ENCODE results near the gene TCF4.

Gene TCF4

GRCh38 chr18:55372209-55372608, 215.8 kb downstream of the TCF4 start:
- Histone ChIP-seq H3K27me3 (ENCODE audit: insufficient read depth, low read length) (no peaks in the 10 kb centered on the region), H3K36me3 (ENCODE audit: insufficient read depth, low read length) (no peaks in the 10 kb centered on the region), H2AFZ (ENCODE audit: low read length, unreplicated experiment) (no peak overlapping the region), H3K4me1 (ENCODE audit: control insufficient read depth, insufficient read depth, low read length, unreplicated experiment) (no peaks in the 10 kb centered on the region), H3K27ac (ENCODE audit: low read depth, low read length) (no peak overlapping the region), H3K4me3 (ENCODE audit: low read depth, low read length) (no peak overlapping the region), H3K79me2 (ENCODE audit: control insufficient read depth, insufficient read depth, low read length, unreplicated experiment) (peaks cover 14% of the 10 kb centered on the region)

GRCh38 chr18:55370936-55371335, 217.1 kb downstream of the TCF4 start:
- Histone ChIP-seq H3K27ac (ENCODE audit: low read depth, low read length) (no peak overlapping the region), H3K79me2 (ENCODE audit: control insufficient read depth, insufficient read depth, low read length, unreplicated experiment) (peaks cover 14% of the 10 kb centered on the region)

GRCh38 chr18:55369346-55369745, 218.6 kb downstream of the TCF4 start:
- Histone ChIP-seq H2AFZ (ENCODE audit: low read length, unreplicated experiment) (no peak overlapping the region), H3K36me3 (ENCODE audit: insufficient read depth, low read length) (no peaks in the 10 kb centered on the region), H3K4me1 (ENCODE audit: control insufficient read depth, insufficient read depth, low read length, unreplicated experiment) (no peaks in the 10 kb centered on the region), H3K4me3 (ENCODE audit: low read depth, low read length) (no peak overlapping the region), H3K27ac (ENCODE audit: low read depth, low read length) (no peak overlapping the region), H3K79me2 (ENCODE audit: control insufficient read depth, insufficient read depth, low read length, unreplicated experiment) (peaks cover 14% of the 10 kb centered on the region), H3K27me3 (ENCODE audit: insufficient read depth, low read length) (no peaks in the 10 kb centered on the region)

More at GRCh38 chr18:55370936-55371335, 217.1 kb downstream of the TCF4 start:
- no peak overlapping the region for H3K4me3 ChIP-seq (ENCODE audit: low read depth, low read length)
- H3K4me1 ChIP-seq (ENCODE audit: control insufficient read depth, insufficient read depth, low read length, unreplicated experiment) = no peaks in the 10 kb centered on the region
- H3K27me3 ChIP-seq (ENCODE audit: insufficient read depth, low read length) = no peaks in the 10 kb centered on the region
- no peaks in the 10 kb centered on the region for H3K36me3 ChIP-seq (ENCODE audit: insufficient read depth, low read length)
- no peak overlapping the region for H2AFZ ChIP-seq (ENCODE audit: low read length, unreplicated experiment)

- Histone ChIP-seq H2AFZ (ENCODE audit: low read length, unreplicated experiment) (no peak overlapping the region), H3K79me2 (ENCODE audit: control insufficient read depth, insufficient read depth, low read length, unreplicated experiment) (peaks cover 13% of the 10 kb centered on the region), H3K4me1 (ENCODE audit: control insufficient read depth, insufficient read depth, low read length, unreplicated experiment) (no peaks in the 10 kb centered on the region), H3K36me3 (ENCODE audit: insufficient read depth, low read length) (no peaks in the 10 kb centered on the region), H3K27ac (ENCODE audit: low read depth, low read length) (no peak overlapping the region), H3K27me3 (ENCODE audit: insufficient read depth, low read length) (no peaks in the 10 kb centered on the region), H3K4me3 (ENCODE audit: low read depth, low read length) (no peak overlapping the region)
These were observed 222.7 kb downstream of the TCF4 start for GRCh38 chr18:55365342-55365741.

- H2AFZ ChIP-seq (ENCODE audit: low read length, unreplicated experiment) = no peak overlapping the region
- H3K27ac ChIP-seq (ENCODE audit: low read depth, low read length) = no peak overlapping the region
- H3K36me3 ChIP-seq (ENCODE audit: insufficient read depth, low read length) = no peaks in the 10 kb centered on the region
- H3K4me1 ChIP-seq (ENCODE audit: control insufficient read depth, insufficient read depth, low read length, unreplicated experiment) = no peaks in the 10 kb centered on the region
- no peak overlapping the region for H3K4me3 ChIP-seq (ENCODE audit: low read depth, low read length)
- peaks cover 5% of the 10 kb centered on the region for H3K79me2 ChIP-seq (ENCODE audit: control insufficient read depth, insufficient read depth, low read length, unreplicated experiment)
- no peaks in the 10 kb centered on the region for H3K27me3 ChIP-seq (ENCODE audit: insufficient read depth, low read length)
These were observed 225.7 kb downstream of the TCF4 start for GRCh38 chr18:55362303-55362702.

GRCh38 chr18:55361492-55362250, 226.3 kb downstream of the TCF4 start:
- H3K36me3 ChIP-seq (ENCODE audit: insufficient read depth, low read length) = no peaks in the 10 kb centered on the region
- H3K4me3 ChIP-seq (ENCODE audit: low read depth, low read length) = no peak overlapping the region
- H3K79me2 ChIP-seq (ENCODE audit: control insufficient read depth, insufficient read depth, low read length, unreplicated experiment) = peaks cover 3% of the 10 kb centered on the region
- no peak overlapping the region for H2AFZ ChIP-seq (ENCODE audit: low read length, unreplicated experiment)
- H3K27ac ChIP-seq (ENCODE audit: low read depth, low read length) = no peak overlapping the region
- H3K27me3 ChIP-seq (ENCODE audit: insufficient read depth, low read length) = no peaks in the 10 kb centered on the region
- H3K4me1 ChIP-seq (ENCODE audit: control insufficient read depth, insufficient read depth, low read length, unreplicated experiment) = no peaks in the 10 kb centered on the region

- H3K27ac ChIP-seq (ENCODE audit: low read depth, low read length) = no peak overlapping the region
- no peak overlapping the region for H3K4me3 ChIP-seq (ENCODE audit: low read depth, low read length)
- no peaks in the 10 kb centered on the region for H3K27me3 ChIP-seq (ENCODE audit: insufficient read depth, low read length)
- H3K36me3 ChIP-seq (ENCODE audit: insufficient read depth, low read length) = no peaks in the 10 kb centered on the region
- peaks cover 3% of the 10 kb centered on the region for H3K79me2 ChIP-seq (ENCODE audit: control insufficient read depth, insufficient read depth, low read length, unreplicated experiment)
- H3K4me1 ChIP-seq (ENCODE audit: control insufficient read depth, insufficient read depth, low read length, unreplicated experiment) = no peaks in the 10 kb centered on the region
- H2AFZ ChIP-seq (ENCODE audit: low read length, unreplicated experiment) = no peak overlapping the region
These were observed 227.9 kb downstream of the TCF4 start for GRCh38 chr18:55360061-55360460.

GRCh38 chr18:55356815-55357214, 231.2 kb downstream of the TCF4 start:
- Histone ChIP-seq H3K4me1 (ENCODE audit: control insufficient read depth, insufficient read depth, low read length, unreplicated experiment) (peaks cover 8% of the 10 kb centered on the region), H3K27me3 (ENCODE audit: insufficient read depth, low read length) (no peaks in the 10 kb centered on the region), H3K79me2 (ENCODE audit: control insufficient read depth, insufficient read depth, low read length, unreplicated experiment) (peaks cover 2% of the 10 kb centered on the region), H3K36me3 (ENCODE audit: insufficient read depth, low read length) (no peaks in the 10 kb centered on the region), H3K4me3 (ENCODE audit: low read depth, low read length) (no peak overlapping the region), H3K27ac (ENCODE audit: low read depth, low read length) (no peak overlapping the region), H2AFZ (ENCODE audit: low read length, unreplicated experiment) (no peak overlapping the region)

- no peak overlapping the region for H2AFZ ChIP-seq (ENCODE audit: low read length, unreplicated experiment)
- peaks cover 18% of the 10 kb centered on the region for H3K4me1 ChIP-seq (ENCODE audit: control insufficient read depth, insufficient read depth, low read length, unreplicated experiment)
- H3K27me3 ChIP-seq (ENCODE audit: insufficient read depth, low read length) = no peaks in the 10 kb centered on the region
- H3K4me3 ChIP-seq (ENCODE audit: low read depth, low read length) = no peak overlapping the region
- H3K27ac ChIP-seq (ENCODE audit: low read depth, low read length) = no peak overlapping the region
- no peaks in the 10 kb centered on the region for H3K36me3 ChIP-seq (ENCODE audit: insufficient read depth, low read length)
- H3K79me2 ChIP-seq (ENCODE audit: control insufficient read depth, insufficient read depth, low read length, unreplicated experiment) = no peaks in the 10 kb centered on the region
These were observed 232.8 kb downstream of the TCF4 start for GRCh38 chr18:55355223-55355622.

- H3K27me3 ChIP-seq (ENCODE audit: insufficient read depth, low read length) = no peaks in the 10 kb centered on the region
- no peaks in the 10 kb centered on the region for H3K79me2 ChIP-seq (ENCODE audit: control insufficient read depth, insufficient read depth, low read length, unreplicated experiment)
These were observed 233.2 kb downstream of the TCF4 start for GRCh38 chr18:55354795-55355194.

GRCh38 chr18:55353806-55354205, 234.2 kb downstream of the TCF4 start:
- Histone ChIP-seq H3K27me3 (ENCODE audit: insufficient read depth, low read length) (no peaks in the 10 kb centered on the region), H3K27ac (ENCODE audit: low read depth, low read length) (no peak overlapping the region)

More at GRCh38 chr18:55354795-55355194, 233.2 kb downstream of the TCF4 start:
- H3K4me3 ChIP-seq (ENCODE audit: low read depth, low read length) = no peak overlapping the region
- H3K36me3 ChIP-seq (ENCODE audit: insufficient read depth, low read length) = no peaks in the 10 kb centered on the region
- H2AFZ ChIP-seq (ENCODE audit: low read length, unreplicated experiment) = no peak overlapping the region
- peaks cover 18% of the 10 kb centered on the region for H3K4me1 ChIP-seq (ENCODE audit: control insufficient read depth, insufficient read depth, low read length, unreplicated experiment)
- no peak overlapping the region for H3K27ac ChIP-seq (ENCODE audit: low read depth, low read length)

More at GRCh38 chr18:55353806-55354205, 234.2 kb downstream of the TCF4 start:
- H3K4me1 ChIP-seq (ENCODE audit: control insufficient read depth, insufficient read depth, low read length, unreplicated experiment) = peaks cover 18% of the 10 kb centered on the region
- H2AFZ ChIP-seq (ENCODE audit: low read length, unreplicated experiment) = no peak overlapping the region
- no peaks in the 10 kb centered on the region for H3K36me3 ChIP-seq (ENCODE audit: insufficient read depth, low read length)
- no peaks in the 10 kb centered on the region for H3K79me2 ChIP-seq (ENCODE audit: control insufficient read depth, insufficient read depth, low read length, unreplicated experiment)
- no peak overlapping the region for H3K4me3 ChIP-seq (ENCODE audit: low read depth, low read length)
